GM21619 (cell line): ENCODE results near the gene PDE3B.
"Not testable (repeated sequence)": the region's sequence is repeated elsewhere in the genome, so short reads cannot be mapped to it uniquely, and the experiment has no call there.

Source experiments
- ATAC-seq: cut with Tn5 transposase; IDR thresholded peaks from one replicate; pipeline ENCODE4 v1.9.1; 2021; ENCODE audit not compliant: unreplicated experiment

PDE3B gene

DNA sequence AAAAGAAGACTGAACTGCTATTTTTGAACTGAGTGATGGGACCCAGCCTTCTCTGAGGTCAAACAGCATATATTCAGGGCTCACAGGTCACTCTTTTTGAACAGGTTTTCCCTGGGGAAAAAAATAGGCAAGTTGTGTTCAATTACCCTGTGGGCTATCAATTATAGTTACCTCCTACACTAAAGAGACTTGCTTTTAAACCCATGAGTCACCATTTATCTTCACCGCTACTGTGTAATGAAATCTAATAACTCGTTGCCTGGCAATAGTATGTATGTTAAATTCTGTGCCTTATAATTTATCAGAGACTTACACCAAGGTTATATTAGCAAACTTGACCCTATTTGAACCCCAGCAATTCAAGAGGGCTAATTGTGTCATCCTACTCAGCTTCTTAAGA is 149.9 kb downstream of the PDE3B start:
- ATAC-seq = no peak

- not testable (repeated sequence) for ATAC-seq
These were observed 152.4 kb downstream of the PDE3B start for GRCh38 chr11:14796028-14796427.

DNA sequence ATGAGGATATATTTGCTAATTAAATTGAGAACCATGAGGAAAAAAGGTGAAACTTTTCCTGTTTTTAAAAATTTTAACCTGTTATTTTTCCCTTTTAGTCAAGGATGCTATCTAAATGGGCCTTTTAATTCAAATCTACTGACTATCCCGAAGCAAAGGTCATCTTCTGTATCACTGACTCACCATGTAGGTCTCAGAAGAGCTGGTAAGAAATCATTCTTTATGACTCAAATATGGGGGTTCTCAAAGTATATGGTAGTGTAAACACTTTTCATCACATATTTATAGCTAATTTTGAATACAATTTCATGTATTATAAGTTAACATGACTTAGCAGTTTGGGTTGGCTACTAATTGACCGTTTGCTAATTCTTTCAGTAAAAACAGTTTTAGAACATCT is 160.2 kb downstream of the PDE3B start:
- no peak for ATAC-seq

- ATAC-seq = no peak
These were observed 165.9 kb downstream of the PDE3B start for GRCh38 chr11:14809466-14809865.

- ATAC-seq = no peak
These were observed 169.2 kb downstream of the PDE3B start for GRCh38 chr11:14812757-14813156.

- ATAC-seq = no peak
These were observed 169.9 kb downstream of the PDE3B start for GRCh38 chr11:14813516-14813915.

DNA sequence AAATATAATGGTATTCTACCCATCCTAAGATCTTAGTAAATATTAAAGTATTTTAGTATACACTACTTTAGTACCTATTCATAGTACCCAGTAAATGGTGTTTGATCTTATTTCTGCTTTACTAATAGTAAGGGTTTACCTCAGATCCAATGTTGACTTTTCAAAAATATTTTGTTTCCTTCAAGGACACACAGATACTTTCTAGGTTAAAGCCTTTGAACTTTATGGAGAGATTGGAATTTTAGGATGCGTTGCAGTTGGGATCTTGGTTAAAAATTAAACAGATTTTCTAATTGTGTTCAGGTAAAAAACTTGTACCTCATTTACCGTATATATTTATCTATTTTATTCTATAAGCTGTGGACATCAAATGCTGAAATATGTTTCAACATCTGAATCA is 175.2 kb downstream of the PDE3B start:
- ATAC-seq = no peak

- no peak for ATAC-seq
These were observed 176.0 kb downstream of the PDE3B start for GRCh38 chr11:14819596-14819995.

- no peak for ATAC-seq
These were observed 177.4 kb downstream of the PDE3B start for GRCh38 chr11:14821031-14821430.

- ATAC-seq = no peak
These were observed 183.0 kb downstream of the PDE3B start for GRCh38 chr11:14826600-14826999.

DNA sequence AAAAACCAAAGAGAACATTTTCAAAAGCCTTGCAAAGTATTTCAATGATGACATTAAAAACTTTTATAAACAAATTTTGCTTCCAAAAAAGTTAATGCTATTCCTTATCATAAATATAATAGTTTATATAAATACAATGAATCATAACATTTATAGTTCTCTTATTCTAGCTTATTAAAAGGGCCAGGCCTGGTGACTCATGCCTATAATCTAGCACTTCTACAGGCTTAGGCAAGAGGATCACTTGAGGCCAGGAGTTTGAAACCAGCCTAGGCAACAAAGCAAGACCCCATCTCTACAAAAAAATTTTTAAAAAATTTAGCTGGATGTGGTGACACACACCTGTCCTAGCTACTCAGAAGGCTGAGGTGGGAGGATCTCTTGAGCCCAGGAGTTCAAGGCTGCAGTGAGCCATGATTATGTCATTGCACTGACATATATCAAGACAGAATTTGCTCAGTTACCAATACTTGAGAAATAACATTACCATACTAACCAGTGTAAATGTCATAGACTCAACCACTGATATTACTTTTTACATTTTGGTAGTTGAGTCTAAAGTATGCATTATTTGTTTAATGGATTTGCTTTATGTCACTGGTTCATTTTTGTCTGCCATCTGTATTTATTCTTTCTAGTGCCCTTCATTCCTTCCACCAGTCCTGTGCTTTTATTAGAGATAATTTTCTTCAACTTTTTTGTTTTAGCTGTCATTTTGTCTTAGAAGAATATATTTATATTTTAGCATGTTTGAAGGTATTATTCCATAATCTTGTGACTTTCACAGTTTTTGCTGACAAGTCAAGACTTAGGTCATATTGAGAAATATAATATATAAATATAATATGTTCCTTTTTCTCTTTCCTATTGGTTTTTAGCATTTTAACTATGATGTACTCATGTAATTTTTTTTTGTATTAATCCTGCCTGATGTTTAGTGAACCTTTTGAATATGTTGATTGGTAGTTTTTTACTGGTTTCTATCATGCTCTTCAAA is 192.2 kb downstream of the PDE3B start:
- no peak for ATAC-seq

- no peak for ATAC-seq
These were observed 198.4 kb downstream of the PDE3B start for GRCh38 chr11:14842002-14842401.

DNA sequence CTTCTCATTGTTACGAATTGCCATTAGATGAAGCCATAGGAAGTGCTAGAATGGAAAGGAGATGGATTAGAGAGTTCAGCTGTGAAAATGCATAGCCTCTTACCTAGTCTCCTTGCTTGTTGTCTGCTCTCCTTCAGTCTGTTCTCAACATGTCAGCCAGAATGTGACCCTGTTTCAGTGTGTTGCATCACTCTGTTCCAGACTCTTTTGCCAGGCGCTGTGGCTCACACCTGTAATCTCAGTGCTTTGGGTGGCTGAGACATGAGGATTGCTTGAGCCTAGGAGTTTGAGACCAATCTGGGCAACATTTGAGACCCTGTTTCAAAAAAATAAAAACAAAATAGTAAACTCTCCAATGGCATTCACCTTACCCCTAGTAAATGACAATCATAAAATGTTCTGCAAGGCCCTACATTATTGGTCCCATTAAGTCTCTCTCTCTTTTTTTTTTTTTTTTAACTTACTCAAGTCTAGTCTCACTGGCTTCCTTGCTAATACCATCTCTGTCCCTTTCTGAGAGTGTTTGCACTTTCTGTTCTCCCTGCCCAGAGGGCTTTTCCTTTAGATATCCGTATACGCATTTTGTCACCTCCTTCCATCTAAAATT is 209.1 kb downstream of the PDE3B start:
- no peak for ATAC-seq

GRCh38 chr11:14854057-14854456 is 210.5 kb downstream of the PDE3B start:
- no peak for ATAC-seq

DNA sequence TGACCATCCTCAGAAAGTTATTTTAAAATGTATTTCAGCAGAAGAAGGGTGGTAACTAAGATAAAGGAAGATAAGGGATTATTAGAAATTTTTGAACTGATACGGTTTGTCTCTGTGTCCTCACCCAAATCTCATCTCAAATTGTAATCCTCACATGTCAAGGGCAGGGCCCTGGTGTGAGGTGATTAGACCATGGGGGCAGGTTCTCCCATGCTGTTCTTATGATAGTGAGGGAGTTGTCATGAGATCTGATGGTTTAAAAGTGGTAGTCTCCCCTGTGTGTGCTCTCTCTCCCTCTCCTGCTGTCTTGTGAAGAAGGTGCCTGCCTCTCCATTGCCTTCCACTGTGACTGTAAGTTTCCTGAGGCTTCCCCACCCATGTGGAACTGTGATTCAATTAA is 212.3 kb downstream of the PDE3B start:
- ATAC-seq = no peak

GRCh38 chr11:14857621-14858020 is 214.0 kb downstream of the PDE3B start:
- ATAC-seq = no peak

- ATAC-seq = no peak
These were observed 214.8 kb downstream of the PDE3B start for GRCh38 chr11:14858404-14858803.

DNA sequence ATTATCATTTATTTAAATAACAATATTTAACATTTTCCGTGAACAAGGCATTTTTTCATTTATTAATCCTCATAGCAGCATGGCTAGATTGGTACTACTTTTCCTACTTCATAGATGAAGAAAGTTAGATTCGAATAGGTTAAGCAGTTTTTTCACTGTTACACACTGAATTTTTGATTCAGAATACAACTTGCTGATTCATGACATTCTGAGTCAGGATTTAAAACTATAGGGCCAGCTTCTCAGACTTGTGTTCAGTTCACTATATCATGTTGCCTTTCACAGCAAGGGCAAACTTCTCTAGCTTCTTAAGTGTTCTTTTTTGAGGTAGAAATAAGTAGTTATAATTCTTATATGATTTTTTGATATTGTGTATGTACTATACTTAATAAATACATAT is 216.9 kb downstream of the PDE3B start:
- no peak for ATAC-seq

- no peak for ATAC-seq
These were observed 218.1 kb downstream of the PDE3B start for GRCh38 chr11:14861680-14862079.

GRCh38 chr11:14863775-14864174 is 220.2 kb downstream of the PDE3B start:
- ATAC-seq = not testable (repeated sequence)

DNA sequence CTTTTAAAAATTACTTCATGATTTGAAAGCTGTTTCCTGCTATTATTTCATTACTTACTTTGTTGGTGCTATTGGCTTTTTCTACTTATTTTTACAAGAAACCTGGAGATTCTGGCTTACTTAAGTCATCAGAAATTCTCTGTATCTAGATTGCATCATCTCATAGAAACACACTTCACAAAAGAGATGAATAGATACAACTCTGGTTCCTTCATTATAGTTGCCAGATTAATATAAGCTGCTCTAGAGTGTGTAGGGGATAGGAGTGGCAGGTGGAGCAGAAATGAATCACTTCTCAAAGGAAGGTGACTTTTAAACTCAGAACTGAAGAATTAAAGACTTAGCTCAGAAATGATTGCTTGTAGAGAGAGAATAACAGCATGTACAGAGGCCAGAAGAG is 228.4 kb downstream of the PDE3B start:
- no peak for ATAC-seq

- no peak for ATAC-seq
These were observed 230.0 kb downstream of the PDE3B start for GRCh38 chr11:14873632-14874031.
